Heart right ventricle (tissue), 16 donors: ENCODE measurements around the gene NFIC. TPM values are rescaled to one million over a fixed set of nuclear protein-coding genes. Genes with fewer than 3 reads are reported as not detected.

ENCODE experiments used
- ATAC-seq, 8 donors: fragments of 200-7000 bp; cut with Tn5 transposase; one replicate each; pipeline ENCODE4 v1.9.1; 2020; ENCODE audit warnings: mild to moderate bottlenecking in 8 of 8, moderate library complexity in 8 of 8, moderate number of reproducible peaks in 1 of 8
- DNase-seq, 2 donors: peaks; one replicate each; pipeline ENCODE4 v3.0.0-alpha.2; 2020
- H3K27ac ChIP-seq, 10 donors: fragments of 200-600 bp; sonication (generic) in 2 of 10; one replicate each; pipeline versions ENCODE4 v1.5.0 to v1.8.0; 2020 to 2022; ENCODE audit warnings: mild to moderate bottlenecking in 3 of 10
- H3K27me3 ChIP-seq, 7 donors: fragments of 200-600 bp; one replicate each; pipeline ENCODE4 v1.8.0; 2021 to 2022; ENCODE audit warnings: mild to moderate bottlenecking in 2 of 7
- H3K36me3 ChIP-seq, 9 donors: fragments of 200-600 bp; sonication (generic) in 1 of 9; one replicate each; pipeline versions ENCODE4 v1.5.0 to v1.8.0; 2020 to 2022; ENCODE audit warnings: mild to moderate bottlenecking in 2 of 9
- H3K4me1 ChIP-seq, 9 donors: fragments of 200-600 bp; sonication (generic) in 1 of 9; one replicate each; pipeline versions ENCODE4 v1.5.0 to v1.8.0; 2020 to 2022; ENCODE audit warnings: mild to moderate bottlenecking in 4 of 9
- H3K4me3 ChIP-seq, 10 donors: fragments of 200-600 bp; sonication (generic) in 2 of 10; one replicate each; pipeline versions ENCODE4 v1.5.0 to v1.8.0; 2020 to 2022; ENCODE audit warnings: mild to moderate bottlenecking in 7 of 10, moderate library complexity in 2 of 10
- H3K9me3 ChIP-seq, 11 donors: fragments of 200-600 bp in 10 of 11; sonication (generic) in 2 of 11; one replicate each; pipeline versions ENCODE4 v1.5.0 to v1.8.0; 2013 to 2022; ENCODE audit warnings: mild to moderate bottlenecking in 2 of 11, control low read depth in 1 of 11, moderate library complexity in 1 of 11
- CTCF ChIP-seq, 9 donors: fragments of 200-600 bp; sonication (generic) in 2 of 9; IDR thresholded peaks; one replicate each; pipeline versions ENCODE4 v1.5.0 to v1.8.0; 2021 to 2022; ENCODE audit warnings: antibody characterized with exemption in 9 of 9, mild to moderate bottlenecking in 5 of 9, moderate library complexity in 1 of 9
- WGBS, 2 donors: extraction: QIAGEN DNeasy Blood & Tissue Kit; methylation state at CpG; one replicate each; pipeline ENCODE4 v1.1.7; 2013; ENCODE audit warnings: inconsistent platforms in 1 of 2; 5-methylcytosine and 5-hydroxymethylcytosine counted together
- intact Hi-C, 10 donors: fragments of 100-400 bp; cut with DNase I; formaldehyde crosslinking; loops; one replicate each; pipeline versions ENCODE4 v1.11.1 to v1.14.2; 2022
- polyA plus RNA-seq, 2 donors: library from polyadenylated mRNA; stranded (reverse); fragments of 200-250 nt; gene quantifications; one replicate each; pipeline ENCODE4 v1.2.3, GENCODE V29; 2013
- total RNA-seq, 10 donors: library from RNA; stranded (reverse); fragmentation: NEBNext Ultra II Directional in 3 of 10; extraction: Animal tissue kit (Norgen Biotek cat#: 25700) in 3 of 10; gene quantifications; one replicate each; pipeline versions ENCODE4 v1.2.1 to v1.2.4, GENCODE V29; 2021 to 2023
- donor health status: Arrhythmogenic right ventricular cardiomyopathy.
- donor health status: ischemic (EF 13 %, LVEDD 7.1; RV severe dilation, severe dysfunction).
- donor health status: healthy with polysubstance abuse.
- donor health status: DM: no; HTN: yes; CAD: no.
- donor health status: DM: no; HTN: no; CAD: no.
- donor health status: ischemic (EF 25% LVEDD 6.9; RV normal size, moderate dysfunction).
- donor health status: ischemic (EF 25% LVEDD 5.7; RV mildly dilated, moderate dysfunction).
- donor health status: healthy.
- donor health status: DM: yes; HTN: yes; CAD: no.
- donor health status: Ischemic cardiomyopathy.
- donor health status: ischemic (EF 35%, LVEDD 5.7; RV mildly dilated, moderate dysfunction).
- donor health status: nonischemic (EF 11% LVEDD 7.7; RV severe dilation, severe dysfunction).
- donor health status: DM: yes; HTN: yes; CAD: no.
- donor health status: PGD.
- donor health status: ischemic (EF 29% LVEDD 5.4; RV normal size, mild dysfunction).
- donor health status: nonischemic (EF 23%, LVEDD 6.1; RV moderate dilation, normal function).

The NFIC gene
- total and polyA plus RNA-seq, 12 donors, result 52.3 to 217 (median 157) TPM

- Histone ChIP-seq H3K9me3 (no peaks in the 10 kb centered on the region), H3K4me1 (peaks cover 17 to 41% (median 30%) of the 10 kb centered on the region in 9 donors), H3K36me3 (peaks cover 0 to 52% (median 0%) of the 10 kb centered on the region in 9 donors), H3K27me3 (no peaks in the 10 kb centered on the region), H3K4me3 (no peak overlapping the region), H3K27ac (no peak overlapping the region)
- TF ChIP-seq CTCF (IDR thresholded peaks at IDR 0.05), result no peak
- WGBS, 2 donors, result 81 to 89% methylated on average over 4 of the region's 4 CpGs
- no peak for ATAC-seq
- intact Hi-C loops, result no loop called here
- DNase-seq, result no peak
Observed at GRCh38 chr19:3412066-3412465, 45.7 kb downstream of the NFIC start.

- DNase-seq, result no peak
- Histone ChIP-seq H3K27ac (peak overlapping the region in 3 of 10 donors; percentile 17 to 38 (median 36)), H3K27me3 (no peaks in the 10 kb centered on the region), H3K4me1 (peaks cover 1 to 23% (median 12%) of the 10 kb centered on the region in 9 donors), H3K36me3 (peaks cover 0 to 44% (median 0%) of the 10 kb centered on the region in 9 donors), H3K9me3 (no peaks in the 10 kb centered on the region), H3K4me3 (no peak overlapping the region)
- ATAC-seq, result no peak
- no peak for TF ChIP-seq CTCF (IDR thresholded peaks at IDR 0.05)
- intact Hi-C loops, result no loop called here
- 60 to 65% methylated on average over 13 of the region's 13 CpGs for WGBS, 2 donors
Observed at GRCh38 chr19:3413796-3414327, 47.5 kb downstream of the NFIC start.

GRCh38 chr19:3415695-3416094 is 49.3 kb downstream of the NFIC start:
- intact Hi-C loops, result no loop called here
- WGBS, 2 donors, result 78 to 88% methylated on average over 5 of the region's 5 CpGs
- TF ChIP-seq CTCF (IDR thresholded peaks at IDR 0.05), result no peak
- Histone ChIP-seq H3K27me3 (no peaks in the 10 kb centered on the region), H3K36me3 (peaks cover 0 to 40% (median 0%) of the 10 kb centered on the region in 9 donors), H3K4me1 (peaks cover 0 to 9% (median 0%) of the 10 kb centered on the region in 9 donors), H3K9me3 (no peaks in the 10 kb centered on the region), H3K4me3 (no peak overlapping the region), H3K27ac (no peak overlapping the region)
- no peak for ATAC-seq
- DNase-seq, result no peak

- no peak overlapping the region for H3K27ac ChIP-seq
- no peak for TF ChIP-seq CTCF (IDR thresholded peaks at IDR 0.05)
- no peak for DNase-seq
- no peaks in the 10 kb centered on the region for H3K27me3 ChIP-seq
- no peak overlapping the region for H3K4me3 ChIP-seq
- intact Hi-C loops, result loop anchor here in 2 of 10 donors (5.0 to 10.0 kb wide), 2 partner anchors 65 to 68 kb away; no protein-coding TSS in a partner anchor
- H3K9me3 ChIP-seq, result no peaks in the 10 kb centered on the region
- WGBS, 2 donors, result 93% methylated on average over 11 of the region's 11 CpGs
- peaks cover 0 to 32% (median 0%) of the 10 kb centered on the region in 9 donors for H3K36me3 ChIP-seq
- H3K4me1 ChIP-seq, result peaks cover 8 to 21% (median 14%) of the 10 kb centered on the region in 9 donors
- ATAC-seq, result no peak
Observed at GRCh38 chr19:3420244-3420755, 53.9 kb downstream of the NFIC start.
